ACC112 (cell line): ENCODE measurements around the gene SLC46A2.

Experiments used
- H2AFZ ChIP-seq: fragments of 200-600 bp; sonication (generic); one replicate; pipeline ENCODE4 v1.6.0; 2017; ENCODE audit warnings: antibody characterized with exemption, low read length; ENCODE audit not compliant: unreplicated experiment
- H3K27ac ChIP-seq: fragments of 200-600 bp; sonication (generic); 2 replicates; pipeline ENCODE4 v1.5.1; 2014; ENCODE audit warnings: low read depth, mild to moderate bottlenecking, antibody characterized with exemption, low read length, moderate library complexity
- H3K27me3 ChIP-seq: fragments of 200-600 bp; sonication (generic); 2 replicates; pipeline ENCODE4 v1.6.1; 2014; ENCODE audit warnings: mild to moderate bottlenecking, antibody characterized with exemption, low read length, moderate library complexity, mixed read lengths; ENCODE audit not compliant: insufficient read depth
- H3K36me3 ChIP-seq: fragments of 200-600 bp; sonication (generic); 2 replicates; pipeline ENCODE4 v1.6.1; 2016; ENCODE audit warnings: mild to moderate bottlenecking, antibody characterized with exemption, low read length, moderate library complexity, mixed read lengths; ENCODE audit not compliant: insufficient read depth
- H3K4me1 ChIP-seq: fragments of 200-600 bp; sonication (generic); one replicate; pipeline ENCODE4 v1.6.1; 2016; ENCODE audit warnings: low read length, mixed read lengths; ENCODE audit not compliant: insufficient read depth, unreplicated experiment, control insufficient read depth
- H3K4me3 ChIP-seq: fragments of 200-600 bp; sonication (generic); 2 replicates; pipeline ENCODE4 v1.5.1; 2014; ENCODE audit warnings: mild to moderate bottlenecking, low read depth, low read length
- H3K79me2 ChIP-seq: fragments of 200-600 bp; sonication (generic); one replicate; pipeline ENCODE4 v1.6.0; 2016; ENCODE audit warnings: low read length; ENCODE audit not compliant: control insufficient read depth, unreplicated experiment, insufficient read depth

The SLC46A2 gene

GRCh38 chr9:112911736-112912135, 21.1 kb upstream of the SLC46A2 start:
- H3K27ac ChIP-seq, result no peak overlapping the region
- no peak overlapping the region for H3K4me3 ChIP-seq
- no peaks in the 10 kb centered on the region for H3K36me3 ChIP-seq
- H3K79me2 ChIP-seq, result no peaks in the 10 kb centered on the region
- peaks cover 92% of the 10 kb centered on the region for H3K27me3 ChIP-seq
- no peaks in the 10 kb centered on the region for H3K4me1 ChIP-seq
- no peak overlapping the region for H2AFZ ChIP-seq

- no peaks in the 10 kb centered on the region for H3K36me3 ChIP-seq
- no peak overlapping the region for H3K27ac ChIP-seq
- no peaks in the 10 kb centered on the region for H3K4me1 ChIP-seq
- peaks cover 29% of the 10 kb centered on the region for H3K27me3 ChIP-seq
- no peak overlapping the region for H2AFZ ChIP-seq
- H3K79me2 ChIP-seq, result no peaks in the 10 kb centered on the region
- no peak overlapping the region for H3K4me3 ChIP-seq
Observed at GRCh38 chr9:112905084-112905483, 14.4 kb upstream of the SLC46A2 start.

DNA sequence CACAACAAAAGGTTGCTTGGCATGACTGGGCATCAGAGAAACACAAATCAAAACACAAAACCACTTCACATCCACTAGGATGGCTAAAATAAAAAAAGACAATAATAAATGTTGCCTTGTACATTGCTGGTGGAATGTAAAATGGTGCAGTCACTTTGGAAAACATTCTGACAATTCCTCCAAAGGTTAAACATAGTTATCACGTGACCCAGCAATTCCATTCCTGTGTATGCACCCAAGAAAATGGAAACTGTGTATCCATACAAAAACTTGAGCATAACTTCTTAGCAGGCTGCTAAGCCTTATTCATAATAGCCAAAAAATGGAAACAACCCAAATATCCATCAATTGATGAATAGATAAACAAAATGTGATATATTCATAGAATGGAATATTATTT, 10.2 kb upstream of the SLC46A2 start:
- Histone ChIP-seq H3K4me1 (no peaks in the 10 kb centered on the region), H3K27ac (no peak overlapping the region), H3K36me3 (no peaks in the 10 kb centered on the region)

DNA sequence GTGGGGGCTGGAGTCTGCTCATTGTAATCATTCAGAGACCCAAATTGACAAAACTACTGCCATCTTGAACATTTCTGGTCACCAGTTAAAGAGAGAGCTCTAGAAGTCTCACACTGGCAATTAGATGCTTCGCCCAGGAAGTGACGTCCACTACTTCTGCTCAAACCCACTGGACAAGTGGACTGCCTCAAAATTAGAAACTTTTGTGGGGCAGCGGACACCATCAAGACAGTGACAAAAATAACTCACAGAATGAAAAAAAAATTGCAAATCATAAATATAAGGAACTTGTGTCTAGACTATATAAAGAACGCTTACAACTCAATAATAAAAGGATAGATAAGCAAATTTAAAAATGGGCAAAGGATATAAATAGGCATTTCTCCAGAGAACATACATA, 9.8 kb upstream of the SLC46A2 start:
- Histone ChIP-seq H3K4me1 (no peaks in the 10 kb centered on the region), H2AFZ (no peak overlapping the region), H3K36me3 (no peaks in the 10 kb centered on the region), H3K4me3 (no peak overlapping the region), H3K27ac (no peak overlapping the region), H3K79me2 (no peaks in the 10 kb centered on the region), H3K27me3 (no peaks in the 10 kb centered on the region)

More for the DNA sequence above, 10.2 kb upstream of the SLC46A2 start:
- Histone ChIP-seq H3K4me3 (no peak overlapping the region), H3K79me2 (no peaks in the 10 kb centered on the region), H3K27me3 (no peaks in the 10 kb centered on the region), H2AFZ (no peak overlapping the region)

- H3K27me3 ChIP-seq, result no peaks in the 10 kb centered on the region
- H2AFZ ChIP-seq, result no peak overlapping the region
- no peak overlapping the region for H3K27ac ChIP-seq
- no peak overlapping the region for H3K4me3 ChIP-seq
- H3K36me3 ChIP-seq, result no peaks in the 10 kb centered on the region
- H3K79me2 ChIP-seq, result no peaks in the 10 kb centered on the region
- H3K4me1 ChIP-seq, result peaks cover 5% of the 10 kb centered on the region
Observed at GRCh38 chr9:112898872-112899311, 8.2 kb upstream of the SLC46A2 start.

- Histone ChIP-seq H2AFZ (no peak overlapping the region), H3K36me3 (no peaks in the 10 kb centered on the region), H3K4me3 (no peak overlapping the region), H3K79me2 (no peaks in the 10 kb centered on the region), H3K4me1 (peaks cover 12% of the 10 kb centered on the region), H3K27me3 (peaks cover 6% of the 10 kb centered on the region), H3K27ac (no peak overlapping the region)
Observed at GRCh38 chr9:112896131-112896530, 5.5 kb upstream of the SLC46A2 start.

DNA sequence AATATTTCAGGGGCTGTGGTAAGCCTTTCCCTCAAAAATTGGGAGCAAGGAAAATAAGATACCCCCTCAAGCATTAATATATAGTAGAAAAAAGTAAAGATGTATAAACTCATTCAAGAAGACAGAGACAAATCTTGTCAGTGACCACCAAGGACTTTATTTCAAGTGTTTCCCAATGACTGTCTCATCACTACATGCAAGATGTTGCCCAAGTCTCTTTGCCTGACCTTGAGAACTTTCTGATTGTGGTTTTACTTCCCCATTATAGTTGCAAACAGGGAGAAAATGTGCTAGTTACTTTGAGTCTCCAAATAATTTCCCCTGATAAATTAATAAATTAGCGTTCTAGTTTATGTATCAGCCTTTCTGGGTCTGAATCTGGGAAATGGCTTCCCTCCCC, 4.0 kb upstream of the SLC46A2 start:
- peaks cover 18% of the 10 kb centered on the region for H3K27me3 ChIP-seq
- peaks cover 12% of the 10 kb centered on the region for H3K4me1 ChIP-seq
- no peaks in the 10 kb centered on the region for H3K79me2 ChIP-seq
- H3K27ac ChIP-seq, result no peak overlapping the region
- H3K4me3 ChIP-seq, result no peak overlapping the region
- H3K36me3 ChIP-seq, result no peaks in the 10 kb centered on the region
- no peak overlapping the region for H2AFZ ChIP-seq

GRCh38 chr9:112894041-112894440, 3.4 kb upstream of the SLC46A2 start:
- Histone ChIP-seq H3K79me2 (no peaks in the 10 kb centered on the region), H3K4me3 (no peak overlapping the region), H3K27me3 (peaks cover 24% of the 10 kb centered on the region), H3K4me1 (peaks cover 12% of the 10 kb centered on the region), H3K27ac (no peak overlapping the region), H2AFZ (no peak overlapping the region), H3K36me3 (no peaks in the 10 kb centered on the region)

GRCh38 chr9:112892981-112893380, 2.3 kb upstream of the SLC46A2 start:
- peaks cover 24% of the 10 kb centered on the region for H3K27me3 ChIP-seq
- no peak overlapping the region for H2AFZ ChIP-seq
- no peaks in the 10 kb centered on the region for H3K79me2 ChIP-seq
- peaks cover 12% of the 10 kb centered on the region for H3K4me1 ChIP-seq
- H3K4me3 ChIP-seq, result no peak overlapping the region
- no peak overlapping the region for H3K27ac ChIP-seq
- no peaks in the 10 kb centered on the region for H3K36me3 ChIP-seq

DNA sequence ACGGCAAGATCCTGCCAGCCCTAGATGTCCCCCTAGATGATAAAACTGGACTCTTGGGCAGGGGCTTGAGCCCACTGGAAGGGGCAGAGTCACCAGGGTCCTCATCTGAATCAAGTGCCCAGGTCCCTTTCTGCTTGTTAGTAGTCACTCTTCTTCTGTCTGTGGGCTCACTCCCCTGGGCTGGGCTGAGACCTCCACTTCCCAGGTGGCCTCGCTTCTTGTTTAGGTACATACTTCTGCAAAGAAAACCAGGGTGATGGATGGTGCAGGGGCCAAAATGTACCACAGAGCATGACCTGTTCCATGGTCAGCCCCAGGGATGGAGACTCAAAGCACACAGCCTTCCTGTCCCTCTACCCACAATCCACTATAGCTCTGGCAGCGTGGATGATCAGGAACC, 845 bp upstream of the SLC46A2 start:
- H3K4me3 ChIP-seq, result no peak overlapping the region
- peaks cover 12% of the 10 kb centered on the region for H3K4me1 ChIP-seq
- peaks cover 24% of the 10 kb centered on the region for H3K27me3 ChIP-seq
- no peak overlapping the region for H2AFZ ChIP-seq
- no peaks in the 10 kb centered on the region for H3K36me3 ChIP-seq
- H3K79me2 ChIP-seq, result no peaks in the 10 kb centered on the region
- no peak overlapping the region for H3K27ac ChIP-seq

DNA sequence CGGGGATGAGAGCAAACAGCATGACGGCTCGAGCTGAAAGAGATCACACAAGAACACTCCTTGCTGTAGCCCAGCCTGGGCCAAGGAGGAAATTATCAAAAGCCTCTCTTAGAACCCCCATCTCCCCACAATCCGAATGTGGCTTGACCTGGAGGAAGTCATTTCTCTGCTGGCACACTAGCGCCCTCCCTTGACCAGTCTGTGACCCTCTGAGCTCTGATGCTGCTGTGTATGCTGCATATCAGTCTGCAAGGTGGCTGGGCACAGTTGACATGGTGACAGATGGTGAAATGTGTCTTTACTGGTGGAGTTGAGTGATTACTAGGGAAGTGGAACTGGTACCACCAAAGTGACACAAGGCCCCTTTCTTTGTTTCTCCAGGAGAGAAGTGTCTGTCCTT, 3.3 kb downstream of the SLC46A2 start:
- no peaks in the 10 kb centered on the region for H3K36me3 ChIP-seq
- no peak overlapping the region for H2AFZ ChIP-seq
- no peaks in the 10 kb centered on the region for H3K4me1 ChIP-seq
- H3K27ac ChIP-seq, result no peak overlapping the region
- H3K79me2 ChIP-seq, result no peaks in the 10 kb centered on the region
- H3K27me3 ChIP-seq, result peaks cover 24% of the 10 kb centered on the region
- no peak overlapping the region for H3K4me3 ChIP-seq
